ENCODE data around the gene SIX3.

Gene SIX3

GRCh38 chr2:44959855-44960254 lies 18.4 kb downstream of the SIX3 start:
- no peak for DNase-seq

- DNase-seq = no peak
Observed at GRCh38 chr2:44960871-44961270, 19.4 kb downstream of the SIX3 start.

GRCh38 chr2:44962176-44962695 lies 20.7 kb downstream of the SIX3 start:
- DNase-seq = no peak

GRCh38 chr2:44964752-44965236 lies 23.3 kb downstream of the SIX3 start:
- DNase-seq = no peak

- no peak for DNase-seq
Observed at GRCh38 chr2:44965684-44966083, 24.2 kb downstream of the SIX3 start.

GRCh38 chr2:44967056-44967455 lies 25.6 kb downstream of the SIX3 start:
- DNase-seq = no peak

- DNase-seq = no peak
Observed at GRCh38 chr2:44967727-44968432, 26.4 kb downstream of the SIX3 start.

GRCh38 chr2:44969936-44970335 lies 28.4 kb downstream of the SIX3 start:
- no peak for DNase-seq

GRCh38 chr2:44970846-44971450 lies 29.4 kb downstream of the SIX3 start:
- no peak for DNase-seq

GRCh38 chr2:44972771-44973535 lies 31.5 kb downstream of the SIX3 start:
- DNase-seq = no peak

GRCh38 chr2:44974064-44974715 lies 32.7 kb downstream of the SIX3 start:
- no peak for DNase-seq

GRCh38 chr2:44975571-44976450 lies 34.3 kb downstream of the SIX3 start:
- no peak for DNase-seq

GRCh38 chr2:44979581-44979980 lies 38.1 kb downstream of the SIX3 start:
- DNase-seq = no peak

GRCh38 chr2:44980751-44981713 lies 39.5 kb downstream of the SIX3 start:
- DNase-seq = no peak

GRCh38 chr2:44981714-44982108 lies 40.2 kb downstream of the SIX3 start:
- peak; percentile 84 for DNase-seq

- no peak for DNase-seq
Observed at GRCh38 chr2:44983836-44984604, 42.5 kb downstream of the SIX3 start.

- no peak for DNase-seq
Observed at GRCh38 chr2:44989176-44989575, 47.7 kb downstream of the SIX3 start.

- DNase-seq = no peak
Observed at GRCh38 chr2:44994377-44994776, 52.9 kb downstream of the SIX3 start.

All from activated CD8-positive, alpha-beta memory T cell treated with anti-CD3 and anti-CD28 coated beads for 24 hours (primary cell).